ENCODE results near the gene P4HB. TPM values are rescaled to one million over a fixed set of nuclear protein-coding genes. Genes with fewer than 3 reads are reported as not detected.
A peak's percentile ranks its signal among the peaks of the same experiment; 100 is the strongest.

The P4HB gene
- total RNA-seq, 1 donor from 2014 or later = 792 TPM

- H3K36me3 Mint-ChIP-seq (ENCODE audit: unreplicated experiment) = peaks cover 4% of the 10 kb centered on the region
- H3K4me1 Mint-ChIP-seq (ENCODE audit: unreplicated experiment) = peaks cover 40% of the 10 kb centered on the region
- H3K9me3 Mint-ChIP-seq (ENCODE audit: unreplicated experiment) = no peaks in the 10 kb centered on the region
- peak within 1 kb of the TSS; percentile 90 for H3K27ac Mint-ChIP-seq (ENCODE audit: unreplicated experiment)
- H3K27me3 Mint-ChIP-seq (ENCODE audit: unreplicated experiment) = no peaks in the 10 kb centered on the region
- TF ChIP-seq CTCF (IDR thresholded peaks at IDR 0.05) = no peak
- DNase-seq (ENCODE audit: extremely low spot score, unreplicated experiment) = no peak
- H3K4me3 Mint-ChIP-seq (ENCODE audit: unreplicated experiment) = peak within 1 kb of the TSS; percentile 81
Measured at GRCh38 chr17:81870981-81871386, 10.6 kb upstream of the P4HB start, which contains the start of gene ARHGDIA. Gene ARHGDIA (minus strand): TSS chr17:81871337. CDS start chr17:81869930, 1,407 bp downstream.

DNA sequence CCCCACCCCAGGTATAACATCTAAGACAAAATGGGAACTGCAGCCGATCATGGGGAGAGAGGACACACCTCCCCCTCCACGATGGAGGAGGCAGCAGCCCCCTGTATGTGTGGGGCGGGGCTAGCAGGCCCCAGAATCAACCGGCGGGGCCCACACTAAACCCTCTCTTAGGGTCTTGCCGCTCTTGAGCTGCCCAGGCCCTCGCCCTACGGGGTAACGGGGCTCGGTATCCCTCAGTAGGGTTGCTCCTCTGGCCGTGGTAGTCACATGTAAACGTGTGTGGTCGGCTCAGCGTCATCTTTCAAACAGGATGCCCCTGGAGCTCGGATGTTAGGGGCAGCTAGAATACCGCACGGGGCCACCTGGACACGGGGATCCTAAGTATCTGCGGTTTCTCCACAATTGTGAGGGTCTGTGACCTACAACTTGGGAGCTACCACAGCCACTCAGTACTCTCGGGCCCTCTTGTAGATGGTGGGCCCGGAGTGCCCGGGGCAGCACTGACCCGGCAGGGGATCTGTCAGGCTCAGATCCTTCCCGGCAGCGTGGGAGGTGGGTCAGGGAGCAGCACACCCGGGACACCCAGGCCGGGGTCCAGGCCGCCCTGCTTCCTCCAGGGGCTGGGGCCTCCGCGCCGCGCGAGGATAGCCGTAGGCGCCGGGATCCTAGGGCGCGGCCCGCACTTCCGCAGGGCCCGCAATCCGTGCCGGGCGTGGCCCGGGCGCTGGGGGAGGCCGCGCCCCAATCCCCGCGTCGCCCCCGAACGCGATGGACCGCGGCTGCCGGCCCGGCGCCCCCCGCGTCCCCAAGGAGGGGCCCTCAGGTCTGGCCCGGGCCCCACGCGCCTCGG is 10.0 kb upstream of the P4HB start:
- DNase-seq (ENCODE audit: extremely low spot score, unreplicated experiment) = no peak

DNA sequence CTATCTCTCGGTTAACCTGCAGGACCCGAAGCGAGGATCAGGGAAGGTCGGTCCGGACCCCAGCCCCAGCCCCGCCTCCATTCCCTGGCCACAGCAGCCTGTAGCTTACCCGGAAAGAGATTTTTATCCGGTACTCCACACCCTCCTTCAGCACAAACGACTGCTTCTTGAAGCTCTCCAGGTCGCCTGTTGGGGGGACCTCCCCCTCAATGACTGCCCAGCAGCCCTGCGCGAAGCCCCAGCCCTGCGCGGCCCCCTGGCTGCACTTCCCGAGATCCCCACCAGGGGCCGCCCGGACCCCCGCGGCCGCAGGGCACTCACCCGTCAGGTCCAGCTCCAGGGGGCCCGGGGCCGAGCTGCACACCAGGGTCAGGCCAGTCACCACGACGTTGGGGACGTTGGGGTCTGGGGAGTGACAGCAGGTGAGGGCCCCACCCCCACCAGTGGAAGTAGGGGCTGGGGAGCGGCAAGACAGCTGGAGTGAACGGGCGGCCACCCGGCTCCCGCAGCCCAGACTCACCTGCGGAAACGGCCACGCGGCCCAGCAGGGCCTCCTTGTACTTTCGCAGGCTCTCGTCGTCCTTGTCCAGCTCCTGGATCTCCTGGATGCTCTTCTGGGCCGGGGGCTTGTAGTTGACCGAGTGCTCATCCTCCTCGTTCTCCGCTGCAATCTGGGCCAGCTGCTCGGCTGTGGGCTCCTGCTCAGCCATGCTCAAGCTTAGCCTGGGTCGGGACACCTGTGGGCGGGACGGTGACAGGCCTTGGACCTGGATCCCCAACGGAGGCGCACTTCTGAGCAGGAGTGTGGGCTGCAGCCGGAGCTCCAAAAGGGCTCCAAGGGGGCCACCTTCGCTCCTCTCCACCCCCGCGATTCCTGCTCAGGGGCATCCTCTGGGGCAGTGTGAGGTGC is 9.1 kb upstream of the P4HB start:
- TF ChIP-seq CTCF (IDR thresholded peaks at IDR 0.05) = peak; percentile 91
- Mint-ChIP-seq H3K27me3 (ENCODE audit: unreplicated experiment) (no peaks in the 10 kb centered on the region), H3K4me3 (ENCODE audit: unreplicated experiment) (peak overlapping the region; percentile 78), H3K4me1 (ENCODE audit: unreplicated experiment) (peaks cover 41% of the 10 kb centered on the region), H3K9me3 (ENCODE audit: unreplicated experiment) (no peaks in the 10 kb centered on the region), H3K27ac (ENCODE audit: unreplicated experiment) (peak overlapping the region; percentile 85), H3K36me3 (ENCODE audit: unreplicated experiment) (peaks cover 4% of the 10 kb centered on the region)
- DNase-seq (ENCODE audit: extremely low spot score, unreplicated experiment) = peak; percentile 90

More for the DNA sequence above, 10.0 kb upstream of the P4HB start:
- Mint-ChIP-seq H3K27ac (ENCODE audit: unreplicated experiment) (peak overlapping the region; percentile 85), H3K27me3 (ENCODE audit: unreplicated experiment) (no peaks in the 10 kb centered on the region), H3K4me3 (ENCODE audit: unreplicated experiment) (peak overlapping the region; percentile 78), H3K9me3 (ENCODE audit: unreplicated experiment) (no peaks in the 10 kb centered on the region), H3K4me1 (ENCODE audit: unreplicated experiment) (peaks cover 41% of the 10 kb centered on the region), H3K36me3 (ENCODE audit: unreplicated experiment) (peaks cover 4% of the 10 kb centered on the region)
- TF ChIP-seq CTCF (IDR thresholded peaks at IDR 0.05) = no peak

- Mint-ChIP-seq H3K4me1 (ENCODE audit: unreplicated experiment) (peaks cover 41% of the 10 kb centered on the region), H3K4me3 (ENCODE audit: unreplicated experiment) (peak overlapping the region; percentile 78), H3K9me3 (ENCODE audit: unreplicated experiment) (no peaks in the 10 kb centered on the region), H3K27ac (ENCODE audit: unreplicated experiment) (peak overlapping the region; percentile 85), H3K36me3 (ENCODE audit: unreplicated experiment) (peaks cover 4% of the 10 kb centered on the region), H3K27me3 (ENCODE audit: unreplicated experiment) (no peaks in the 10 kb centered on the region)
- no peak for TF ChIP-seq CTCF (IDR thresholded peaks at IDR 0.05)
- no peak for DNase-seq (ENCODE audit: extremely low spot score, unreplicated experiment)
Measured at GRCh38 chr17:81868674-81869220, 8.4 kb upstream of the P4HB start.
